ENCODE results near the gene SBNO2.

DNA sequence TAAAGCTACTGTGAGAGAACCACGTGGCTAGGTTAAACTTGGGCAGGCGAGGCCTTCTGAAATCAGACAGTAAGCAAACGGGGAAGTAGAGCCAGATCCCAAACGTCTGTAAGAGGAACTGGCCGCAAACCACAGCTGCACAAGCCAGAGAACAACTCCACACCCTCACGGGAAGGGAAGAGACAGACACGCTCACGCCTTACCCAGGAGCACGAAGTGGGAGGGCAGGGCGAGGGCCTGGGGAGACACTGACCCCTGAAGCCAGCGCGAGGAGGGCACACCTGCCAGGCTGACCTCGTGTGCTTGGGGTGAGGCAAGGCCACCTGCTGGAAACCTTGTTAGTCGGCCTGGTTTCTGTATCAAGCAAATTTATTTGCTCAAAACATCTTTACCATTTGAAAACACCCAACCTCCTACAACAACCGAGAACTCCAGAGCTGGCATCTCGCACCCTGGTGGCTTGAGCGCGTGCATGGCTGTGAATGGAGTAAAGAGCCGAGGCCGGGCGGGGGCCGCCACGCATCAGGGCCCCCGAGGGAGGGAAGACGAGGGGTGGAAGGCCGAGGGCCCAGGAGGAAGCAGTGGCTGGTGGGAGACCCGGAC, 86.2 kb downstream of the SBNO2 start:
- no peak for TF ChIP-seq POLR2AphosphoS5 (IDR thresholded peaks at IDR 0.05; ENCODE audit: insufficient read depth, low read depth, low read length)
- TF ChIP-seq POLR2A (IDR thresholded peaks at IDR 0.05; ENCODE audit: low read depth, low read length) = no peak

Measured in endothelial cell of umbilical vein (primary cell).